Gastroesophageal sphincter (tissue), 3 donors: ENCODE results near the gene SYT1.

ENCODE experiments used
- CTCF ChIP-seq, 4 experiments: fragments of 200-600 bp in 2 of 4; fragments of 450-650 bp in 2 of 4; sonication (generic) in 1 of 4; IDR thresholded peaks; one replicate each; pipeline ENCODE4 v1.5.1; 2017 to 2019; ENCODE audit warnings: antibody characterized with exemption in 4 of 4, mild to moderate bottlenecking in 2 of 4, moderate library complexity in 2 of 4
- EP300 ChIP-seq: sonication (generic); formaldehyde crosslinking; IDR thresholded peaks from one replicate; pipeline ENCODE4 v1.6.1; 2017; ENCODE audit warnings: antibody characterized with exemption, mild to moderate bottlenecking
- POLR2A ChIP-seq, 2 donors: fragments of 450-650 bp; IDR thresholded peaks; one replicate each; pipeline ENCODE4 v1.6.1; 2017; ENCODE audit warnings: antibody characterized with exemption in 2 of 2, mild to moderate bottlenecking in 2 of 2, moderate library complexity in 1 of 2
- POLR2AphosphoS5 ChIP-seq: sonication (generic); formaldehyde crosslinking; IDR thresholded peaks from one replicate; pipeline ENCODE4 v1.6.1; 2017; ENCODE audit warnings: antibody characterized with exemption

- TF ChIP-seq POLR2A (IDR thresholded peaks at IDR 0.05) (no peak), CTCF (IDR thresholded peaks at IDR 0.05) (no peak), EP300 (no peak), POLR2AphosphoS5 (no peak)
Measured at GRCh38 chr12:78870539-78870938, 6.0 kb downstream of the SYT1 start.
